Smooth muscle cell (in vitro differentiated cells): ENCODE data around the gene UNC45A. TPM values are rescaled to one million over a fixed set of nuclear protein-coding genes. Genes with fewer than 3 reads are reported as not detected.

Experiments
- DNase-seq: peaks from one replicate; lab custom pipeline; 2025; ENCODE audit not compliant: unreplicated experiment; lab: John Stamatoyannopoulos, UW
- H2AFZ ChIP-seq: fragments of 200-600 bp; sonication (generic); 2 replicates; pipeline ENCODE4 v1.6.0; 2016; ENCODE audit warnings: antibody characterized with exemption, low read depth, mild to moderate bottlenecking
- H3F3A ChIP-seq: fragments of 200-600 bp; sonication (generic); 2 replicates; pipeline ENCODE4 v1.6.0; 2017; ENCODE audit warnings: antibody characterized with exemption, low read depth
- H3K27ac ChIP-seq: fragments of 200-600 bp; sonication (generic); 2 replicates; pipeline ENCODE4 v1.5.1; 2016; ENCODE audit warnings: low read depth, mild to moderate bottlenecking
- H3K27me3 ChIP-seq: fragments of 200-600 bp; sonication (generic); 2 replicates; pipeline ENCODE4 v1.6.1; 2016; ENCODE audit warnings: low read depth, mild to moderate bottlenecking
- H3K36me3 ChIP-seq: fragments of 200-600 bp; sonication (generic); 2 replicates; pipeline ENCODE4 v1.5.1; 2016; ENCODE audit warnings: low read depth
- H3K4me1 ChIP-seq: fragments of 200-600 bp; sonication (generic); 2 replicates; pipeline ENCODE4 v1.5.1; 2016; ENCODE audit warnings: low read depth
- H3K4me2 ChIP-seq: fragments of 200-600 bp; sonication (generic); 2 replicates; pipeline ENCODE4 v1.6.0; 2016; ENCODE audit warnings: mild to moderate bottlenecking
- H3K4me3 ChIP-seq: fragments of 200-600 bp; sonication (generic); 2 replicates; pipeline ENCODE4 v1.5.1; 2016; ENCODE audit warnings: mild to moderate bottlenecking
- H3K79me2 ChIP-seq: fragments of 200-600 bp; sonication (generic); 2 replicates; pipeline ENCODE4 v1.6.0; 2016; ENCODE audit warnings: low read depth, mild to moderate bottlenecking
- H3K9ac ChIP-seq: fragments of 200-600 bp; sonication (generic); 2 replicates; pipeline ENCODE4 v1.6.0; 2016; ENCODE audit warnings: low read depth
- H3K9me3 ChIP-seq: fragments of 200-600 bp; sonication (generic); replicated peaks from 2 replicates; pipeline ENCODE4 v1.5.1; 2016; ENCODE audit warnings: low read depth
- H4K20me1 ChIP-seq: fragments of 200-600 bp; sonication (generic); 2 replicates; pipeline ENCODE4 v1.6.0; 2016; ENCODE audit warnings: low read depth
- CTCF ChIP-seq: fragments of 200-600 bp; sonication (generic); IDR thresholded peaks from 2 replicates; pipeline ENCODE4 v1.5.1; 2017; ENCODE audit warnings: borderline replicate concordance, mild to moderate bottlenecking, antibody characterized with exemption; ENCODE audit not compliant: insufficient read depth, poor library complexity, severe bottlenecking
- WGBS: methylation state at CpG from one replicate; pipeline ENCODE4 v1.1.7; 2016; ENCODE audit warnings: low lambda C conversion rate; 5-methylcytosine and 5-hydroxymethylcytosine counted together
- polyA plus RNA-seq: library from polyadenylated mRNA; unstranded; fragments of >200 nt; fragmentation: Nextera tagmentation; extraction: Ambion mirVana; gene quantifications from 2 replicates; pipeline ENCODE4 v1.2.1, GENCODE V29; 2016
- total RNA-seq: library from RNA; depleted of rRNA; stranded (reverse); fragments of >200 nt; gene quantifications from 2 replicates; pipeline ENCODE4 v1.2.3, GENCODE V29; 2014

The UNC45A gene
- total and polyA plus RNA-seq, 2 experiments from 2014 or later = 57.5 to 66.6 TPM

DNA sequence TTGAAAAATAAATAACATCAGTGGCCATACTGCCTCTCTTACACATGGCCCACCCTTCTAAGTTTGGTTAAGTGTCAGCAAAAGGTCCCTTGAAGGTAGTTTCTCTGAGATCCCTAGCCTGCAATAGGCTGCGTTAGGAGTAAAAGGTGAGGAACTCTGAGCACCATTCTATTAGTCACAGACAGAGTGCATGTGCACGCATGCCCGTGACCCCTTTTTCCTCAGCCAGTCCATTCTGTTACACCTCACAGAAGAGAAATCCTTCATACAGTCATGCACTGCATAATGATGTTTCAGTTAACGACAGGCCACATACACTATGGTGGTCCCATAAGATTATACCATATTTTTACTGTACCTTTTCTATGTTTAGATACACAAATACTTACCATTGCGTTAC, 32.1 kb downstream of the UNC45A start:
- H3K4me2 ChIP-seq = no peak overlapping the region
- DNase-seq = no peak
- no peaks in the 10 kb centered on the region for H3K4me1 ChIP-seq
- no peak for TF ChIP-seq CTCF
- no peak overlapping the region for H3K27ac ChIP-seq
- 85% methylated on average over 5 of the region's 5 CpGs for WGBS
- no peaks in the 10 kb centered on the region for H3K79me2 ChIP-seq
- H3F3A ChIP-seq = no peaks in the 10 kb centered on the region
- H4K20me1 ChIP-seq = no peaks in the 10 kb centered on the region
- H3K9ac ChIP-seq = no peak overlapping the region
- H3K27me3 ChIP-seq = no peaks in the 10 kb centered on the region
- no peaks in the 10 kb centered on the region for H3K36me3 ChIP-seq
- no peak overlapping the region for H3K4me3 ChIP-seq
- no peaks in the 10 kb centered on the region for H3K9me3 ChIP-seq
- H2AFZ ChIP-seq = no peak overlapping the region

- Histone ChIP-seq H3F3A (no peaks in the 10 kb centered on the region), H2AFZ (no peak overlapping the region), H4K20me1 (no peaks in the 10 kb centered on the region), H3K79me2 (no peaks in the 10 kb centered on the region), H3K4me3 (no peak overlapping the region), H3K27ac (no peak overlapping the region), H3K9ac (no peak overlapping the region), H3K4me2 (no peak overlapping the region), H3K36me3 (no peaks in the 10 kb centered on the region), H3K27me3 (no peaks in the 10 kb centered on the region), H3K4me1 (no peaks in the 10 kb centered on the region), H3K9me3 (no peaks in the 10 kb centered on the region)
- WGBS = 93% methylated on average over 1 of the region's 1 CpG
- TF ChIP-seq CTCF = no peak
- no peak for DNase-seq
These were observed 33.3 kb downstream of the UNC45A start for GRCh38 chr15:90968434-90968833.

DNA sequence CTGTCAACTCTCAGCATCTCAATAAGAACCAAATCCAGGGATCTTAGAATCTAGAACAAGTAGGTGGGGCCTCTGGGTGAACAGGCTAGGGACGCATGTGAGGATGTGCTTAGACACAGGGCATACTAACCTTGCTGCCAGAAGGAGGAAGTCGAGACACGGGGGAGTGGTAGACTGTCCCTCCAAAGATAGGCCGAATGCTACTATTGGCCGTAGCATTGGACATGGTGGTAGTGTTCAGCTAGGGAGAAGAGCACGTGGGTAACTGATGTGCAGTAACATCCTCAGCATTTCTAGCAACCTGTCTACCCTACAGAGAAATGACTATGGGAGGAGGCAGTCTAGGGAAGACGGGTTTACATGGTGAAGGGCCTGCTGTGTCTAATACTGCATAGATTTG, 35.2 kb downstream of the UNC45A start:
- H3K9ac ChIP-seq = no peak overlapping the region
- TF ChIP-seq CTCF = no peak
- no peaks in the 10 kb centered on the region for H3K36me3 ChIP-seq
- no peaks in the 10 kb centered on the region for H3K4me1 ChIP-seq
- H3K4me2 ChIP-seq = no peak overlapping the region
- no peaks in the 10 kb centered on the region for H3K79me2 ChIP-seq
- H3K4me3 ChIP-seq = no peak overlapping the region
- no peak for DNase-seq
- no peak overlapping the region for H2AFZ ChIP-seq
- H3F3A ChIP-seq = no peaks in the 10 kb centered on the region
- no peaks in the 10 kb centered on the region for H4K20me1 ChIP-seq
- 96% methylated on average over 7 of the region's 7 CpGs for WGBS
- H3K27ac ChIP-seq = no peak overlapping the region
- H3K27me3 ChIP-seq = no peaks in the 10 kb centered on the region
- H3K9me3 ChIP-seq = no peaks in the 10 kb centered on the region

- DNase-seq = no peak
- Histone ChIP-seq H3K9ac (no peak overlapping the region), H3K79me2 (no peaks in the 10 kb centered on the region), H3K27ac (no peak overlapping the region), H3K4me2 (no peak overlapping the region), H3K4me3 (no peak overlapping the region), H3F3A (no peaks in the 10 kb centered on the region), H3K27me3 (no peaks in the 10 kb centered on the region), H3K9me3 (no peaks in the 10 kb centered on the region), H3K4me1 (no peaks in the 10 kb centered on the region), H4K20me1 (no peaks in the 10 kb centered on the region), H3K36me3 (no peaks in the 10 kb centered on the region), H2AFZ (no peak overlapping the region)
- WGBS = 100% methylated on average over 5 of the region's 5 CpGs
- no peak for TF ChIP-seq CTCF
These were observed 37.0 kb downstream of the UNC45A start for GRCh38 chr15:90972133-90972532.
